Colonic mucosa (tissue), 4 donors: ENCODE data around the gene ELF4. TPM values are rescaled to one million over a fixed set of nuclear protein-coding genes. Genes with fewer than 3 reads are reported as not detected.
A peak's percentile ranks its signal among the peaks of the same experiment; 100 is the strongest.

Source experiments
- DNase-seq: peaks from one replicate; pipeline ENCODE4 v3.0.0-alpha.2; 2020
- H3K27ac ChIP-seq: fragments of 200-600 bp; one replicate; pipeline ENCODE4 v1.8.0; 2021
- H3K27me3 ChIP-seq: fragments of 200-600 bp; one replicate; pipeline ENCODE4 v1.8.0; 2021
- H3K36me3 ChIP-seq: fragments of 200-600 bp; one replicate; pipeline ENCODE4 v1.8.0; 2021
- H3K4me1 ChIP-seq: fragments of 200-600 bp; one replicate; pipeline ENCODE4 v1.8.0; 2021; ENCODE audit warnings: mild to moderate bottlenecking
- H3K4me3 ChIP-seq: fragments of 200-600 bp; one replicate; pipeline ENCODE4 v1.8.0; 2021
- H3K9ac ChIP-seq, 2 donors: one replicate each; pipeline ENCODE4 v1.7.0; 2013; ENCODE audit warnings: control low read depth in 2 of 2, low read depth in 2 of 2, low read length in 2 of 2
- H3K9me3 ChIP-seq: fragments of 200-600 bp; one replicate; pipeline ENCODE4 v1.8.0; 2021
- intact Hi-C: fragments of 100-400 bp; cut with DNase I; formaldehyde crosslinking; loops from one replicate; pipeline ENCODE4 v1.14.1; 2022
- total RNA-seq, 2 donors: library from RNA; stranded (reverse); fragmentation: NEBNext Ultra II Directional in 1 of 2; extraction: Animal tissue kit (Norgen Biotek cat#: 25700) in 1 of 2; gene quantifications; one replicate each; pipeline ENCODE4 v1.2.1, GENCODE V29; 2021
- TF ChIP-seq, protein P1 (sequence below): fragments of 200-600 bp; IDR thresholded peaks from one replicate; pipeline ENCODE4 v1.8.0; 2022; ENCODE audit warnings: antibody characterized with exemption, mild to moderate bottlenecking
- donor health status: healthy.
- donor health status: DM: no; HTN: no; CAD: no.
- donor health status: DM: no; HTN: no; CAD: no.

Gene ELF4
- 10 to 100 TPM; 30.6 to 42.4 TPM for total RNA-seq

DNA sequence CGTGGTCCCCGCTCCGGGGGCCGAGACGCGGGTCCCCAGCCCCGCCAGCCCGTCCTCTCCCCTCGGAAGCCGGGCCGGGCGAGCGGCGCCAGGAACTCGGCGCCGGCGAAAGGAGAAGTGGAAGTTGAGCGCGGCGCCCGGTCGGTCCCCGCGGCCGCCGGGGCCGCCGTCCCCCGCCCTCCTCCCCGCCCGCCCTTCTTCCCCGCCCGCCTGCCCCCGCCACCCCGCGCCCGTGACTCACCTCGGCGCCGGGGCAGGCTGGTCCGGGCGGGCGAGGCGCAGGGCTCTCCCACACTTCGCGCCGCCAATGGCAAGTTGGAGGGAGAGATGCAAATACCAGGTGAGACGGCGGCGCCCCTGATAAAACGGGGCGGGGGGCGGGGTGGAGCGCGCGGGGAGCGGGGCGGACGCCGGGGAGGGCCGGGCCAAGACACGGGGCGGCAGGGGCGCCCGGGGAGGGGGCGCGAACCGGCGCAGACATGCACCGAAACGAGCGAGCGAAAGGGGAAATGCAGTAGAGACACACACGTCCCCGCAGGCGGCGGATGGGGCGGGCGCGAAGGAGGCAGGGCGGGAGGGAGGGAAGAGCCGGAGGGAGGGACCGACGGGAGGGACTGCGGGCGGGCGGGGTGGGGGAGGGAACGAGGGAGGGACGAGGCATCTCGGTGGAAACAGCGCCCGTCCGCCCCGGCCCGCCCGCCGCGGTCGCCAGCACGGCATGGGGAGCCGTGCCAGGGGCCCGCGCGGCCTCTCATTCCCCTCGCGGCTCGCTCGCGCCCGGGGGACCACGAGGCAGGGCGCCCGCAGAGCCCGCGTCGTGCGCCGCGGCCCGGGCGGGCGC, at the start of gene ELF4:
Gene ELF4, minus strand, starts transcription at position 119 of the 841 bp plus-strand sequence. CDS start 29,167 bp downstream, outside the sequence.
- intact Hi-C loops, result no loop called here
- Histone ChIP-seq H3K27me3 (no peaks in the 10 kb centered on the region), H3K27ac (peak within 1 kb of the TSS; percentile 90), H3K4me1 (no peaks in the 10 kb centered on the region), H3K4me3 (peak within 1 kb of the TSS; percentile 54), H3K9me3 (no peaks in the 10 kb centered on the region), H3K9ac (peak within 1 kb of the TSS; percentile 68 to 81), H3K36me3 (no peaks in the 10 kb centered on the region)
- peak; percentile 61 for DNase-seq
- TF ChIP-seq, protein P1, sequence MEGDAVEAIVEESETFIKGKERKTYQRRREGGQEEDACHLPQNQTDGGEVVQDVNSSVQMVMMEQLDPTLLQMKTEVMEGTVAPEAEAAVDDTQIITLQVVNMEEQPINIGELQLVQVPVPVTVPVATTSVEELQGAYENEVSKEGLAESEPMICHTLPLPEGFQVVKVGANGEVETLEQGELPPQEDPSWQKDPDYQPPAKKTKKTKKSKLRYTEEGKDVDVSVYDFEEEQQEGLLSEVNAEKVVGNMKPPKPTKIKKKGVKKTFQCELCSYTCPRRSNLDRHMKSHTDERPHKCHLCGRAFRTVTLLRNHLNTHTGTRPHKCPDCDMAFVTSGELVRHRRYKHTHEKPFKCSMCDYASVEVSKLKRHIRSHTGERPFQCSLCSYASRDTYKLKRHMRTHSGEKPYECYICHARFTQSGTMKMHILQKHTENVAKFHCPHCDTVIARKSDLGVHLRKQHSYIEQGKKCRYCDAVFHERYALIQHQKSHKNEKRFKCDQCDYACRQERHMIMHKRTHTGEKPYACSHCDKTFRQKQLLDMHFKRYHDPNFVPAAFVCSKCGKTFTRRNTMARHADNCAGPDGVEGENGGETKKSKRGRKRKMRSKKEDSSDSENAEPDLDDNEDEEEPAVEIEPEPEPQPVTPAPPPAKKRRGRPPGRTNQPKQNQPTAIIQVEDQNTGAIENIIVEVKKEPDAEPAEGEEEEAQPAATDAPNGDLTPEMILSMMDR, result no peak

DNA sequence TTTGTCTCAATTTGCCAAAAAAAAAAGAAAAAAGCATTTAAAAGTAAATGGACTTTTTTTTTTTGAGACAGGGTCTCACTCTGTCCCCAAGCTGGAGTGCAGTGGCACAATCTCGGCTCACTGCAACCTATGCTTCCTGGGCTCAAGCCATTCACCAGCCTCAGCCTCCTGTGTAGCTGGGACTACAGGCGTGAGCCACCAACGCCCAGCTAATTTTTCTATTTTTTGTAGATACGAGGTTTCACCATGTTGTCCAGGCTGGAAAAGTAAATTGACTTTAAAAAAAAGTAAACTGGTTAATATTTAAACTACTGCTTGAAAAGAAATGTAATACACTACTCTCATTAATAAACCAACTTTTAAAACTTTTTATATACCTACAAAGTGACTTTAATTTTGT, 49.5 kb upstream of the ELF4 start:
- no peaks in the 10 kb centered on the region for H3K9me3 ChIP-seq
- no peak overlapping the region for H3K27ac ChIP-seq
- DNase-seq, result no peak
- H3K4me3 ChIP-seq, result no peak overlapping the region
- H3K36me3 ChIP-seq, result no peaks in the 10 kb centered on the region
- TF ChIP-seq, protein P1, result no peak
- H3K4me1 ChIP-seq, result no peaks in the 10 kb centered on the region
- no peaks in the 10 kb centered on the region for H3K27me3 ChIP-seq
- intact Hi-C loops, result no loop called here
- H3K9ac ChIP-seq, result no peak overlapping the region

DNA sequence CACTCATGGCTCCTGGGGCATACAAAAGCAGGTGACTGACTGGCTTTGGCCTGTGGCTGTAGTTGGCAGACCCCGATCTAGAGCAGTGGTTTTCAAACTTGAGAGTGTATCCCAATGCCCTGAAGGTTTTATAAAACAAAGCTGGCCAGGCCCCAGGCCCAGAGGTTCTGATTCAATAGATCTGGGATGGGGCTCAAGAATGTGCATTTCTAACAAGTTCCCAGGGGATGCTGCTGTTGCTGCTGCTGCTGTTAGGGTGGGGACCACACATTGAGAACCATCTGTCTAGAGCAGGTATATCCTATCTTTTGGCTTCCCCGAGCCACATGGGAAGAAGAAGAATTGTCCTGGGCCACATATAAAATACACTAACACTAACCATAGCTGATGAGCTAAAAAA, 48.0 kb upstream of the ELF4 start:
- Histone ChIP-seq H3K9ac (no peak overlapping the region), H3K4me3 (no peak overlapping the region), H3K27me3 (no peaks in the 10 kb centered on the region), H3K27ac (no peak overlapping the region), H3K4me1 (no peaks in the 10 kb centered on the region), H3K9me3 (no peaks in the 10 kb centered on the region), H3K36me3 (no peaks in the 10 kb centered on the region)
- DNase-seq, result no peak
- intact Hi-C loops, result no loop called here
- TF ChIP-seq, protein P1, result no peak

DNA sequence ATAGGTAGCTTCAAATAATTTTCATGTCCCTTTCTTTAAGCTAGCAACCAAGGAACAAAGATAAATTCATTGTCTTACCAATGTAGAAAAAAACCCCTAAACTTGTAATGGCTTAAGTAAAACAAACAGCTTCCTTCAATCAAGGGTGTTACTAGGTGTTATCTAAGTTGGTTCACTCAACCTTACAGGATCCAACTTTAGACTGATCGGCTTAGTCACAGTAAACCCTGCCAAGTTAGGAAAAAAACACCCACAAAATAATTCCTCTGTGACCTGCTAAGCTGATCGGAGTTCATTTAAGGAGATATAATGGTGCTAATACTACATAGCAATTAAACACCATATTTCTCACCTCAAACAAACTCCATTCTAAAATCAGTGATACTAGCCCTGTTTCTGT, 45.3 kb upstream of the ELF4 start:
- TF ChIP-seq, protein P1, result no peak
- Histone ChIP-seq H3K9me3 (no peaks in the 10 kb centered on the region), H3K27ac (no peak overlapping the region), H3K27me3 (no peaks in the 10 kb centered on the region), H3K9ac (no peak overlapping the region), H3K4me3 (no peak overlapping the region), H3K36me3 (no peaks in the 10 kb centered on the region), H3K4me1 (no peaks in the 10 kb centered on the region)
- no peak for DNase-seq
- intact Hi-C loops, result no loop called here

DNA sequence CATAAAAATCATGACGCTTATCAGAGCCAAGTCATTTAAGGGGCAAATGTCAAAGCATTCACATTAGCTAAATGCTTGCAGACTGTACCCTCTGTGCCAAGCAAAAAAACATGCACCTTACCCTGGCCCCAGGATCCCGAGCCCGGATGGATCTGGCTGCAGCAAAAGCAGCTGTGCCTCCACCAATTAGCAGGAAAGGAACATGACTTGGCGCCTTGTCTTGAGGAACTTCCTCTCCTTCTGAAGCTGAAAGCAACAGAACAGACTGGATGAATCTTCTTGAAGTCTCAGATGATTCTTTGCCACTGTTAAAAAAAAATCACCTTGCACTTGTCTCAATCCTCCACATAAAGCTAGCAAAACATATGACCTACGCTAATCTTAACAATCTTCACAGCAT, 37.3 kb upstream of the ELF4 start:
- intact Hi-C loops, result no loop called here
- Histone ChIP-seq H3K27ac (no peak overlapping the region), H3K4me3 (no peak overlapping the region), H3K9ac (no peak overlapping the region), H3K27me3 (no peaks in the 10 kb centered on the region), H3K4me1 (no peaks in the 10 kb centered on the region), H3K36me3 (no peaks in the 10 kb centered on the region), H3K9me3 (no peaks in the 10 kb centered on the region)
- no peak for DNase-seq
- TF ChIP-seq, protein P1, result no peak
